ENCODE results near the gene SEC61B.
"Not testable (repeated sequence)": the region's sequence is repeated elsewhere in the genome, so short reads cannot be mapped to it uniquely, and the experiment has no call there.

SEC61B gene

DNA sequence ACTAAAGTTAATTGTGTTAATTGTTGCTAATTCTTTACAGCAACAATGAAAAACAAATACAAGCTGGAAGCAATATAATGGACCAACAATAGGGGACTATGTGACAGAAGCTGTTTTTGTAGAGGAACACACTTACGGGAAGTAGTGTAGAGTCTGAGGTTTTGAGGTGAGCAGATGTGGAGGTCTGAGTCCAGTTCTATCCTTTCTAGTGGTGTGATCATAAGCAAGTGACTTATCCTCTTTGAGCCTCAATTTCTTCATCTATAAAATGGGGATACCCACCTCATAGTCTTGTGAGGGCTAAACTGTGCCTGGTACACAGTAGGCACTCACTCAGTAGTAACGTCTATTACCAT, 28.6 kb upstream of the SEC61B start:
- no peak for TF ChIP-seq ZFX (IDR thresholded peaks at IDR 0.05)
- TF ChIP-seq, protein P1, sequence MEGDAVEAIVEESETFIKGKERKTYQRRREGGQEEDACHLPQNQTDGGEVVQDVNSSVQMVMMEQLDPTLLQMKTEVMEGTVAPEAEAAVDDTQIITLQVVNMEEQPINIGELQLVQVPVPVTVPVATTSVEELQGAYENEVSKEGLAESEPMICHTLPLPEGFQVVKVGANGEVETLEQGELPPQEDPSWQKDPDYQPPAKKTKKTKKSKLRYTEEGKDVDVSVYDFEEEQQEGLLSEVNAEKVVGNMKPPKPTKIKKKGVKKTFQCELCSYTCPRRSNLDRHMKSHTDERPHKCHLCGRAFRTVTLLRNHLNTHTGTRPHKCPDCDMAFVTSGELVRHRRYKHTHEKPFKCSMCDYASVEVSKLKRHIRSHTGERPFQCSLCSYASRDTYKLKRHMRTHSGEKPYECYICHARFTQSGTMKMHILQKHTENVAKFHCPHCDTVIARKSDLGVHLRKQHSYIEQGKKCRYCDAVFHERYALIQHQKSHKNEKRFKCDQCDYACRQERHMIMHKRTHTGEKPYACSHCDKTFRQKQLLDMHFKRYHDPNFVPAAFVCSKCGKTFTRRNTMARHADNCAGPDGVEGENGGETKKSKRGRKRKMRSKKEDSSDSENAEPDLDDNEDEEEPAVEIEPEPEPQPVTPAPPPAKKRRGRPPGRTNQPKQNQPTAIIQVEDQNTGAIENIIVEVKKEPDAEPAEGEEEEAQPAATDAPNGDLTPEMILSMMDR (conservative IDR thresholded peaks at IDR 0.05), result no peak; the same call in 1 of the 2 replicates
- no peak overlapping the region for H3K27ac ChIP-seq

DNA sequence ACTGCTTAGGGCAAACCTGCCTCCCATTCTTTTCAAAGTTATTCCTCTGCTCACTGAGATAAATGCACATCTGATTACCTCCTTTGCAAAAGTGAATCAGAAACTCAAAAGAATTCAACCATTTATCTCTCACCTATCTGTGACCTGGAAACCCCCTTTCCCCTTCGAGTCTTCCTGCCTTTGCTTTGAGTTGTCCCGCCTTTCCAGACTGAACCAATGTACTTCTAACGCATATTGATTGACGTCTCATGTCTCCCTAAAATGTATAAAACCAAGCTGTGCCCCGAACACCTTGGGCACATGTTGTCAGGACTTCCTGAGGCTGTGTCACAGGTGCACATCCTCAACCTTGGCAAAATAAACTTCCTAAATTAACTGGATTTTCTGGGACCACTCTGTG, 25.6 kb upstream of the SEC61B start:
- not testable (repeated sequence) for H3K27ac ChIP-seq

DNA sequence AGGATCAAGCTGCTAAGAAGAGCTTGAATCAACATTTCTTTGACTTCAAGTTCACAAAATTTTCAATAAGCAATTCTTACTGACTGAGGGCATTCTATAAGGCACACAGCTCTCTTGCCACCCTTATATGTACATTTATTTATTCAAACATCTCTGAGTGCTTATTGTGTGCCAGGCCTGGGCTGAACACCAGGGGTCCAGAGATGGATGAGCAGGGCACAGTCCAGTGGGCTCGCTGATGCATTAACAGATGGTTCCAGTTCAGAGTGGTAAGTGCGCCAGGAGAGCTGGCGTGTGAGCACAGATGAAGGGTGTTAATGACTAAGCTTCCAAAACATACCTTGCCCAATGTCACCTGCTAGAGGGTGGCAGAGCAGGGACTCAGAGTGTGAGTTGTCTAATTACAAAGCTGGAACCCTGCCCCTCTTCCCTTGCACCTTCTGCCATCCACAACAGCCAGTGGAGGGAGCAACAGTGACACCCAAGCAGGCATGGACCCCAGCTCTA, 24.9 kb upstream of the SEC61B start:
- H3K27ac ChIP-seq, result no peak overlapping the region
- no peak for TF ChIP-seq ZFX (IDR thresholded peaks at IDR 0.05)
- TF ChIP-seq, protein P1 (conservative IDR thresholded peaks at IDR 0.05), result no peak

DNA sequence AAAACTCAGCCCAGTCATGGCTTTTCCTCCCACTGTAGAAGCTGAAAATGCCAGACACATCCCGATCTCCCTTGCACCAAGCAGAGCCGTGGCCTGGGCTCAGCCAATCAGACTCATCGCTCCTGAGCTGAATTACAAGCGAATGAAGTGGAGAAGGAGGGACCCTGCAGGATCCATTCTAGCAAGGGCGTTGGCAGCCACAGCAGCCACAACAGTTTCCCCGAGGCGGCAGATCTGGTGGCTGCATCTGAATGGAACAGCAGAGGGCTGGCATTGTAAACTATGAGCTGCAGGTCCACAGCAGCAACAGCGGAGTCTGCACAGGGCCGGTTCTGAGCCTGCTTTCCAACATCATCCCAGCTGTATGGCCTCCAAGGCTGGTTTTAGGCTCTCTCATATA, 24.1 kb upstream of the SEC61B start:
- H3K27ac ChIP-seq, result no peak overlapping the region
- TF ChIP-seq, protein P1 (conservative IDR thresholded peaks at IDR 0.05), result no peak
- TF ChIP-seq ZFX (IDR thresholded peaks at IDR 0.05), result no peak

DNA sequence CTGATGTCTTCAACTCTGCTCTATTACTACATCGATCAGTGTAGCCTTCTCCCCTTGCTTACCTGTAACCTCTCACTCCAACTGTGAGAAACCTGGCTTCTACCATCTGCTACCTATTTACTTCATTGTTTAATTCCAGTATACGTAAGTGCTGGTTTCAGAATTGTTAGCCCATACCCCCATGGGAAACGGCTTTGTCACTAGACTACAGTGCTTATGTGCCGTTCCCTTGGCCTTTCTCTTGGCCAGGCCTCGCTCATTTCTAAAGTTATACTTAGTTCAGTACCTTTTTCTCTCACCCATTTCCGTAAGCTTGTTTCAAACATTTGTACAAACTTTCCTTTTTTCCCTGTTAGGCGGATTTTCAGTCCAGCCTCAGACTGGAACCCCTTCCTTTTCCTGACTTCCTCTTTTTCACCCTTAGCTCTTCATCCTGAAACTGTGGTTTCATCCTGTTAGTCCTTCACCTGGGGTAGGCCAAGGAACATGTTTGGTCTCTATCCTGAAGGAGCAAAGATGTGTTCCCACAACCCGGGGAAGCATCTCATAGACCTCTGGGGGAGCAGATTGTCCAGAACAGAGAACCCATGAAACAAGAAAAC, 22.0 kb upstream of the SEC61B start:
- H3K27ac ChIP-seq, result no peak overlapping the region
- no peak for TF ChIP-seq ZFX (IDR thresholded peaks at IDR 0.05)
- TF ChIP-seq, protein P1 (conservative IDR thresholded peaks at IDR 0.05), result no peak

DNA sequence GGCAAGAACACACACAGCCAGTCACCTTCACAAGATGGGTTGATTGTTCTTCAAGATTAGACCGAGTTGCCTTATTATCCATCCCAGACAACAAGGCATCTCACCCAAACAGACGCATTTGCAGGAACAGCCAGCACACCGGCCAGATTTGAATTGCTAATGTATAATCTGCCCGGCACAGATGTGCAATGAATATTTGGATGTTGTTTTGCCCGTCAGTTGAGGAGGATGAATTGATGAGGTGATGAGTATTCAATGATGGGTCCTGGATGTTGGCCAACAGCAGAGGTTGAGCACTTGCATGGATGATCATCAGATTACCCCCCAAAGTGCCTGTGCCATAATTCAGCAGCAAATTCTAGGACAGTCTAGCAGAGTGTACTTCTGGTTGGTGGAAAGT, 20.5 kb upstream of the SEC61B start:
- TF ChIP-seq, protein P1 (conservative IDR thresholded peaks at IDR 0.05), result no peak
- TF ChIP-seq ZFX (IDR thresholded peaks at IDR 0.05), result no peak
- H3K27ac ChIP-seq, result no peak overlapping the region

DNA sequence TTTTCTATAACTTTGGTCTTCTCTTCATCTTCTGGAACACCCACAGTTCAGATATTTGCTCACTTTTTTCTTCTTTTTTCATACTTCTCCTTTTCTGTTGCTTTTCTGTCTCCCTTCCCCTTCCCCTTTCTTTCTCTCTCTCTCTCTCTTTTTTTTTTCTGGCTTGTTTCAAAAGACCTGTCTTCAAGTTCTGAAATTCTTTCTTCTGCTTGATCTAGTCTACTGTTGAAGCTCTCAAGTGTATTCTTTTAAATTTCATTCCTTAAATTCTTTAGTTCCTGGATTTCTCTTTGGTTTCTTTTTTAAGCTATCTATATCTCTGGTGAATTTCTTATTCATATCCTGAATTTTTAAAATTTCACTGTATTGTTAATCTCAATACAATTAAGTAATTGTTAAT, 11.5 kb upstream of the SEC61B start:
- no peak for TF ChIP-seq ZFX (IDR thresholded peaks at IDR 0.05)
- TF ChIP-seq, protein P1 (conservative IDR thresholded peaks at IDR 0.05), result no peak
- H3K27ac ChIP-seq, result no peak overlapping the region

DNA sequence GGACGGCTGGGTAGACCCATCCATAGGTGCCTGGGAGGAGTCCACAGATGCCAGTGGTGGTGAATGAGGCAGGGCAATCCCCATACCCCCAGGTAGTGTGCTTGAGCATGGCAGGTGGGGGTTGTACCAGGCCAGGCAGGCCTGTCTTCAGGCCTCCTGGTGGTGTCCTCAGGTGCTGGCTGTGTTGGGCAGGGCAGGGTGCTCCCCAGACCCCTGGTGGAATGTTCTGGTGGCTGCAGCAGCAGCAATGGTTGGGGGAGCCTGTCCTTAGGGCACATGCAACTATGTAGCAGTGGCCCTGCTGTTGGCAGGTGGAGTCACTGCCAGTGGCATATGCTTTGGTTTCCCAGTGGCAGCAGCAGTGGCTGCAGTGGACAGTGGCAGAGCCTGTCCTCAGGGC, 10.3 kb upstream of the SEC61B start:
- TF ChIP-seq, protein P1 (conservative IDR thresholded peaks at IDR 0.05), result no peak; the same call in 1 of the 2 replicates
- TF ChIP-seq ZFX (IDR thresholded peaks at IDR 0.05), result no peak
- no peak overlapping the region for H3K27ac ChIP-seq
